Activated gamma-delta T cell treated with Interleukin-2 at 50 U/mL for 16 hours (primary cell): ENCODE data around the gene FIS1.
"Not testable (repeated sequence)": the region's sequence is repeated elsewhere in the genome, so short reads cannot be mapped to it uniquely, and the experiment has no call there.

ENCODE experiments used
- DNase-seq: peaks from one replicate; pipeline ENCODE4 v3.0.0-alpha.2; 2020

The FIS1 gene

DNA sequence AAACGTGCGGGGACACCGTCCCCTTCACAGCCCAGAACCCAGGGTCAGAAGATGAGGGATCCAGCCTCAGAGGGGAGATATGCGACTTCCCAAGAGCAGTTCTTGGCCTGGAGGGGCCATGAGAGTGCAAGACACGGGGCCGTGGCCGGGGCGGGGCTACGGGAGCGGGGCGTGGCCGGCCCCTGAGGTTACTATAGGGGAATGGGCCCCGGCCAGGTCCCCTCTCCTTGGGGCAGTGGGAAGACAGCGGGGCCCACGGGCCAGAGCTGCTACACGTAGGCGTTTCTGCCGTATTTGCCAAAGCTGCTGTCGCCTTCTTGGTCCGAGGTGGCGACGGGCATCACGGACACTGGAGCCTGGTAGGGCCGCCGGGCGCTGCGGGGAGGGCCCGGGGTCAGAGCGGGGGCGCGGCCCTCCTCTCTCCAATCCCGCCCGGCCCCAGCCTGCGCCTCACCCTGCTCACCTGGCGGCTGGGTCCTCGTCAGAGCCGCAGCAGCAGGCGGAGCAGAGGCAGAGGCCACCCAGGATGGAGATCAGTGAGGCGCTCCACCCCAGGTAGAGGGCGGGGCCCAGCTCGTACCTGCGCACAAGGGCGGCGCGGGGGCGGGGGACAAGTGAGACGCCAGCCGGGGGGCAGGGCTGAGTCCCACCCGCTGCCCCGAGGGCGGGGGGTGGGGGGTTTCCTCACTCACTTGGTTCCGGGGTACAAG lies 12.6 kb downstream of the FIS1 start:
- no peak for DNase-seq

DNA sequence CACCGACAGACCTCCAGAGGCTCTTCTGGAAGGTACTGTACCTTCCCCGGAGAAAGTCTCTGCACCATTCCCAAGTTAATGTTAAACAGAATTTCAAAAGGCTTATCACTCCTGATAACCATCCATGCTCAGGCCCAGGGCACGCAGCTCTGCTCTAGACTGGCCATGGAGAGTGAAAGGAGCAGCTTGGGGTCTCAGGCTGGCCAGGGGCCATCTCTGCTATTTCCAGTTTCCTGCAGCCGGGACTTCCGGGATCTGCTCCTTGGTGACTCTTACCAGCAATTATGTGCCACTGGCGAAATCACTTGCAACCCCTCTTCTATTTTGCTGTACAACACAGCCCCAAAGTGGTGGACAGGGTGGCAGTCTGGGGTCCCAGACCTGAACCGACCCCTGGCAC lies 13.2 kb downstream of the FIS1 start:
- DNase-seq: no peak

DNA sequence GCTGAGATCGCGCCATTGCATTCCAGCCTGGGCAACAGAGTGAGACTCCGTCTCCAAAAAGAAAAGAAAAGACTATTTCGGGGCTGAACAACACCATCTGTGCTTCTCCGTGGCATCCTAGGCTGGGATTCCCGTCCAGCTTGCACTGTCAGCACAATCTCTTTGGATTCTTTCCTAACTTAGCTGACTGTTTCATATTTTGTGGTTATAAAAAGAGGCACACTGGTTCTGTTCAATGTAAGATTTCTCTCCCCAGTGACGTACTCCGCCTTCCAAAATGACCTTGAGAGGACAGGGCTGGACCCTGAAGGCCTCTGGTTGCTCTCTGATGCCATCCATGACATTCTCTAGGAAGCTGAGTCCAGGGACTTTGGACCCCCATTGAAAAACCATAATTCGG lies 18.2 kb downstream of the FIS1 start:
- DNase-seq: no peak

DNA sequence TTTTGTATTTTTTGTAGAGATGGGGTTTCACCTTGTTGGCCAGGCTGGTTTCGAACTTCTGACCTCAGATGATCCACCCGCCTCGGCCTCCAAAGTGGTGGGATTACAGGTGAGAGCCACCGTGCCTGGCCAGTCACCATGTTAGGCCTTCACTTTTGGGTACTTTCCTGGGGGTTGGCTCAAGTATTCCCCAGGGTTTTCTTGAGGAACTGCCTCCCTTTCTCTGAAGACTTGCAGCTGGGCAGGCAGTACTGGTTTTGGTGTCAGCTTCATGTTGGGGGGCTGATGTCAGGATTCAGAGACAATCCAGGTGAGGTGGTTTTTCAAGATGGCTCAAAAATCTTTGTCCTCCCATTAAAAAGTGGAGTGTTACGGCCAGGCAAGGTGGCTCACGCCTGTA lies 19.2 kb downstream of the FIS1 start:
- DNase-seq: no peak

DNA sequence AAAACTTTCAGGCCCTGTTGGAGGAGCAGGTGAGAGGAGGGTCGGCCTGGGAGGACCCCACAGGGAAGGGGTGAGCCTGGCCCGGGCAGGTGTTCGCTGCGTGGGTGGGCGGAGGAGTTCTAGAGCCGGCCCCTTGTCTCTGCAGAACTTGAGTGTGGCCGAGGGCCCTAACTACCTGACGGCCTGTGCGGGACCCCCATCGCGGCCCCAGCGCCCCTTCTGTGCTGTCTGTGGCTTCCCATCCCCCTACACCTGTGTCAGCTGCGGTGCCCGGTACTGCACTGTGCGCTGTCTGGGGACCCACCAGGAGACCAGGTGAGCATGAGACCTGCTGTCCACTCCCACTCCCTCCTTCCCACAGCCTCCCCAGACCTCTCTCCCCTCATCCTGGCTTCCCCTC lies 21.4 kb downstream of the FIS1 start:
- DNase-seq: no peak

DNA sequence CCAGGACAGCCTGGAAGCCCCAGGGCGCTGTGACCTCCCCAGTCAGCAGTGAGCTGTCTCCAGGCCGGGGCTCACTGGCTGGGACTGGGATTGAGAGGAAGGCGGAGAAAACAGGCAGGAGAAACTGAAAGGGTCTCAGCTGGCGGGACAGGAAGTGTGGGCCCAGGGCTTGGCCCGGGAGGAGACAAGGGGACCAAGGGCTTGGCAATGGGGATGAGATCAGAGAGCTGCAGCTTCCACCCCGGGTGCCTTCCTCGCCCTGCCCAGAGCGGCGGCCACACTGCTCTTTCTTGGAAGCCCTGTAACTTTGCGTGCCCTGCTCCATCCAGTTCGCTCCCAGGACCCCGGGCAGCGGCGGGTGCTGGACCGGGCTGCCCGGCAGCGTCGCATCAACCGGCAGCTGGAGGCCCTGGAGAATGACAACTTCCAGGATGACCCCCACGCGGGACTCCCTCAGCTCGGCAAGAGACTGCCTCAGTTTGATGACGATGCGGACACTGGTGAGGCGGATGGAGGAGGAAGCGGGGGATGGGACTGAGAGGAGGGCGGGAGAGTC lies 22.5 kb downstream of the FIS1 start:
- DNase-seq: no peak

DNA sequence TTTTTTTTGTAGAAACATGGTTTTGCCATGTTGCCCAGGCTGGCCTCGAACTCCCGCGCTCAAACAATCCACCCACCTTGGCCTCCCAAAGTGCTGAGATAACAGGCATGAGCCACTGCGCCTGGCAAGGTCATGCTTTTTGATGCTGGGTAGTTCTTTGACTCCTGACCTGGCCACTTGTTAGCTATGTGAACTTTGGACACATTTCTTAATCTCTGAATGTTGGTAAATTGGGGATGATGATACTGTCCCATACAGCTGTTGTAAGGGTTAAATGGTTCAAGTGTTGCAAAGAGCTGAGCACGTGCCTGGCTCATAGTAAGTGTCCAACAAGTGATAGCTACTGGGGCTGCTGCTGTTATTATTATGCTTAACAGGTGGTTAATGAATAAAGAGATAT lies 24.6 kb downstream of the FIS1 start:
- DNase-seq: no peak

DNA sequence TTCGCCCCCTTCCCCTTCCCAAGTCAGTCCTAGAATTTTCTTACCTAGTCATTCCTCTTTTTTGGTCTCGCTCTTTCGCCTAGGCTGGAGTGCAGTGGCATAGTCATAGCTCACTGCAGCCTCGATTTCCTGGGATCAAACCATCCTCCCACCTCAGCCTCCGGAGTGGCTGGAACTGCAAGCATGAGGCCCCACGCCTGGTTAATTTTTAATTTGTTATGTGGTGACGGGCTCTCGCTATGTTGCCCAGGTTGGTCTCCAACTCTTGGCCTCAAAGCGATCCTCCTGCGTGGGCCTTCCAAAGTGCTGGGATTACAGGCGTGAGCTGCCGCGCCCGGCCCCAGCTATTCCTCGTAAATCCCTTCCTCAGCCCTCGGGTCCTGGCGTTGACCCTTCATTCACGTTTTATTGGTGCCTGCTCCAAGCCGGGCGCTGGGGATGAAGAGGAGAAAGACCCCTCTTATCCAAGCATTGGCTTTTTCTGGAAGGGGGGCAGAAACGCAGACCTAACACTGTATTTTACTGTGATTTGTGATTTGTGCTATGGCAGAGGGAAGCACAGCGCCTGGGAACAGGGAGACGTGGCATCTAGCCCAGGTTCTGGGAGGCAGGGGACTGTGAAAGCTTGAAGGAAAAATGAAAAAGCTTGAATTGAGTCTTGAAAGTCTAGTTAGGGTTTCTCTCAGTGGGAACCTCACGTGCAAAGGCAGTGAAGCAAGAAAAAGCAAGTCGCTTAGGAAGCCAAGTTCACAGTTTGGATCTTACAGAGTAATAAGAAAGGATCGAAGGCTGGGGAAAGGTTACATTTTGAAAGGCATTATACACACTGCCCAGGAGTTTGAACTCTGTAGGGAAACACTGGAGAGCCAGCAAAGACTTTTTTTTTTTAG lies 26.4 kb downstream of the FIS1 start:
- DNase-seq: no peak

DNA sequence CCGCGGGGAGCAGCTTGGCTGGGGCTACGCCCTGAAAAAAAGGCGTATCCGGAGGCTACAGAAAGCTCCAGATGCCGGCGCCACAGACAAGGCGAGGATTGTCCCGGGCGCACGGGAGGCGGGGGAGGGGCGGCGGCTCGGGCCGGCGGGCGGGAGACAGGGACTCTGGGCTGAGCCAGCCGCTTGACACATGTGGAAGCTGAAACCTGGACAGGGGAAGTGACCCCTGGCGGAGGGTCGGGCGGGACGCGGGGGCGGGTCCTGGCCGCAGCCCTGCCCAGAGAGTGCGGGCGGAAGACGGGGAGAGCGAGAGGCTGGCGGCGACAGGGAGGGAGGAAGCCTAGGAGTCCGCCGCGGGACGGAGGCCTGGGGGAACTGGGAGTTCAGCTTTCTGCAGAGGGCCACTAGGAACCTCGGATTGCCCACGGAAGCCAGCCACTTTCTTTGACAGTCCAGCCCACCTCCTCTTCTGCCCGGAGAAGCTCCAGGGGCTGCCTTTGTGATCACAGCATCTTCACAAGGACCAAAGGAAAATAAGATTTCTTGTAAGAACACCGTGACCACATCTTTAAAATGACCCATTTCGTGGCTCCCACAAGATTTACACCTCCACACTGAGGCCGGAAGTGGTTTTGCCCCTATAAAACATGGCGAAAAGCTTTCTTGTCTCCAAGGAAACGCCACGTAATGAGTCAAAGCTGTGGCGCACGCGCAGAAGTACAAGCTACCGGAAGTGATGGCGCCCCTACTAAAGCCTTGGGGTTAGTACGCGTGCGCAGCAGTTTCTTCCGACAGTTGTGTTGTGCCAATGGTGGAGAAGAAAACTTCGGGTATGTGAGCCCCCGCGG lies 27.3 kb downstream of the FIS1 start, which contains the start of the genes PLOD3 and ZNHIT1:
Gene PLOD3, minus strand, starts transcription at position 194 of the 848 bp plus-strand sequence. CDS start 307 bp downstream, outside the sequence.
Gene ZNHIT1, plus strand, starts transcription at position 778 of the 848 bp plus-strand sequence. Its CDS starts 31 bp downstream, at position 809.
- peak; percentile 96 for DNase-seq

DNA sequence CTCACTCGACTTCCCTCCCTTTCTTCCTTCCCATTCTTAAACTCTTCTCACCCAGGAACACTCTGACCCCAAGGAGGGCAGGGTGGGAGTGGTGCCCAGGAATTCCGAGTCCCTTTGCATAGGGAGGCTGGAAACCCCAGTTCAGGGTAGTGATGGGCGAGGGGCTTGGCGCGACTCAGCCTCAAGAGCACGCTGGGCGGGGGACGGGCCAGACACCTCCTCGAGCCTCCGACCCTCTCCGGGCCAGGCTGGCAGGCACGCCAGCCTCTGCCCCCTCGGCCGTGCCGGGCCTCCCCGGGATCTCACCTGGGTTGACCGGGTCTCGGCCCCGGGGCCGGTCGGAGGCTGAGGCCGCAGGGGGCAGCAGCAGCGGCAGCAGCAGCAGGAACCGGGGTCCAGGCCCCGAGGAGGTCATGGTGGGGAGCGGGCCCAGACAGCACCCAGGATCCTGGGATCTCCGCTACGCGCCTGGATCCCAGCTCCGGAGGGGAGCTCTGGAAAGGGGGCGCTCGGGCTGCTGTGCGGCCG lies 28.0 kb downstream of the FIS1 start:
- DNase-seq: no peak

DNA sequence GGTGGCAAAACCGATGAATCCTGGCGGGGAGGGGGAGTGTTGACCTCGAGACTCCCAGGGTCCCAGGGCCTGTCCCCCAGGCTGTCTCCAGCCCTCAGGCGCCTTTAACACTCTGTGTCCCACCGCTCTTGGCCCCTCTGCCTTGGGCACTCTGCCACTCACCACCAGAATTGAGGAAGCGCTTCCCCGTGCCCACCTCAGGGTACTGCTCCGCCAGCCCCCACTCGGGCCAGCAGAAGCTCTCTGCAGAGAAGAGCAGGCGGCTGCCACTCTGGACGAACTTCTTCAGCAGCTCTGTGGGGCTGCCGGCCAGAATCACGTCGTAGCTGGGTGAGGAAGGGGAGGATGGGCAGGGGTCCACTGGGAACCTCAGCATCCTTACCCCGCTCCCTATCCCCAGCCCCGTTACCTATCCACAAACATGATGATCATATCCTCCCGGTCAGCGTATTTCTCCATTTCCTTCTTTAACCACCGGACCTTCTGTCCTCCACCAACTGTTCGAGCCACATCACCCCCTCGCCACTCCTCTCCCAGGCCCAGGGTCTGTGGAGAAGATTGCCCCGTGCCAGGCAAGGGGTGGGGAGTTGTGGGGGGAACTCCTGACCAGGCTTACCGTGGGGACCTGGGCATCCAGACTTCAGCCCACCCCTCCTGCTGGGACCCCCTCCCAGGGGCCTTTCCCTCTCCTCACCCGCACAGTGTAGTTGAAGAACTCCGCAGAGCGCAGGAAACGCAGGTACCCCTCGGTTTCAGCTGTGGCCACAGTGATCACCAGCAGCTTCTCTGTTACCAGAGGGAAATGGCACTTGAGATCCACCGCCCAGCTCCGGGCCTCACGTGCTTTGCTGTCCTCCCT lies 28.7 kb downstream of the FIS1 start:
- DNase-seq: no peak

DNA sequence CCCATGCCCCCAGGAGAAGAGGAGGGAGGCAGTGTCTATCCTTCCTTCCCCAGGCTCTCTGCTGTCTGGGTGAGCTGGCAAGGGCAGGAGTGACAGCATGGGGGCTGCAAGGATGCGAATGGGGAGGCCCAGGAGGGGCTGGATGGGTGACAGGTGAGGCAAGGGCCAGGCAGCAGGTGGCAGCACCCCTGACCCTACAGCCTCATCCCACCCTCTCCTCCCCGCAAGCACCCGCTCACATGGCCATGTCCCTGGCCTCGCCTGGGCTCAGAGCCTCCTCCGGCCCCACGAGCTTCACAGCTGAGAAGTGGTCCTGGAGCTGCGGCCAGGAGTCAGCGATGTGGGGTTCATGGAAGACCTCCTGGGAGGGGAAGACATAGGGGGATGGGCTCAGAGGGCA lies 32.9 kb downstream of the FIS1 start:
- DNase-seq: no peak

DNA sequence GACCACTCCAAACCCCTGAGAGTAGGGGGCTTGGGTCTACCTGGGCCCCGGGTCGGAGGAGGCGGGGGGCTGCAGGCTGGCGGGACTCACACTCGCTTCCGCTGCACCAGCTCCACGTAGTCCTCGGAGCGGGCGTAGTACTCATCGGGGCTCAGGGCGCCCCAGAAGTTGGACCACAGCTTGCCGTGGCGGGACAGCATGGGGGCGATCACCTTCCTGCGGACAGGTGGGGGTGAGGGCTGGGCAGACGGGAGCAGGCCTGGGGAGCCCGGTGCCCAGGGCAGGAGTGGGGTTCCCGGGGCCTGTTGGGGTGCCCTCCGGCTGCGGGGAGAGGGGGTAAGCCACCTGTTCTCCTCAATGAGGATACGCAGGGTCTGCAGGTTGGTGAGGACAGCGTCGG lies 33.4 kb downstream of the FIS1 start:
- no peak for DNase-seq

DNA sequence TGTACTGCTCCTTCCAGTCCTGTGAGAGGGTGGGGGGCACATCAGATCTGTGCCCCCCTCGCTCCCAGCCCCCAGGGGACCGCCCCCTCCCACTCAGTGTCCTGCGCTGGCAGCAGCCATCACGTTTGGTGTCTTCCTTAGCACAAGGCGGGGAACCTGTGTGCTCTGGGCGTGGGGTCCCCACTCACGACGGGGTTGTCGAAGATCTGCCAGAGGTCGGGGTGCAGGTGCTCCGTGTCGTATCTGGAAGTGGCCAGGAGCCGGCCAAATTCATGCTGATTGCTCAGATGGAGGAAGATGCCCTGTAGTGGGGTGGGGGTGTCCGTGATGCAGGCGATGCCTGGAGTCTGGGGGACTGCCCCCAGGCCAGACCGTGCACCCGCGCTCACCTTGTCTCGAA lies 34.7 kb downstream of the FIS1 start:
- DNase-seq: no peak

DNA sequence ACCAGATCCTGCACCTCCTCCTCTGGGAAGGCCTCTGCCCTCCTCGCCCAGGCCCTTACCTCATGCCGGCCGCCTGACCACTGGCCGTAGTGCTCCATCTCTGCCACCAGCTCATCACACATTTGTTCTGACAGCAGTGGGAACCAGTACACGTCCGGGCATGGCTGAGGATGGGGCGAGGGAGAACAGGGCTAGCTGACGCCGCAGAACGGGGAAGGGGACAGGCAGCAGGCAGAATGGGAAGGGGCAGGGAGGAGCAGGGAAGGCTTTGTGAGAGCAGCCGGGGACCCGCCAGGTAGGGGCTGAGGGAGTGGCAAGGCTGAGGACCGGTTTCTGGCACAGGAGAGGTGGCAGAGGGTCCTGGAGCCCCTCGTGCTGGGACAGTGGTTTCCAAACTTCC lies 36.1 kb downstream of the FIS1 start:
- no peak for DNase-seq

DNA sequence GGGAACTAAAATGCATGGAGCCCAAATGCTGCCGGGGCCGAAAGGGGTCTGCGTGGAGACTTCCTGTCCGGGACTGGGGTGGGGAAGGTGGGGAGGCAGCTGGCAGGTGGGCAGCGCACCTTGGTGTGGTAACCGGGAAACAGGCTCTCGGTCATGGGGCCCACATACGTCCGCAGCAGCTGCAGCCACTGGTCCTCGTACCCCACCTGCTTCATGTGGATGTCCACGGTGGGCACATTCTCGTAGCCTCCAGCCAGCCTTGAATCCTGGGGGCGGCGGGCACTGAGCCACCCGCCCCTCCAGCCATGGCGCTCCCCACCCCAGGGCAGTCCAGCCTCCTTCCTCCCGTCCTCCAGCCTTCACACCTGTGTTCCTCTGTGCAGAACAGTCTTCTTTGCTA lies 37.4 kb downstream of the FIS1 start:
- no peak for DNase-seq

DNA sequence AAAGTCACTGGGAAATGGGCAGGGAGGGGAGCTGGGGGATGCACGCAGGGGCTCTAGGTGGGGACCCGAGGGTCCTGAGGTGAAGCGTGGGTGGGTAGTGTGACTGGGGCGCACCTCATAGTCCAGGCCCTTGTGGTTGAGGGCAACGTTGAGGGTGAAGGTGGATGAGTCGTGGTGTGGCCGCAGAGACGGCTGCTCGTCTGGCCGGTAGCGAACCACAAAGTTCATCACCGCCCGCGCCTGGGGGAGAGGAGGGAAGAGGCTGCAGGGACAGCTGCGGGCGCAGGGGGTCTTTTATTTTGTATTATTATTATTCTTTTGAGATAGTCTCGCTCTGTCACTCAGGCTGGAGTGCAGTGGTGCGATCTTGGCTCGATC lies 38.2 kb downstream of the FIS1 start:
- DNase-seq: no peak

DNA sequence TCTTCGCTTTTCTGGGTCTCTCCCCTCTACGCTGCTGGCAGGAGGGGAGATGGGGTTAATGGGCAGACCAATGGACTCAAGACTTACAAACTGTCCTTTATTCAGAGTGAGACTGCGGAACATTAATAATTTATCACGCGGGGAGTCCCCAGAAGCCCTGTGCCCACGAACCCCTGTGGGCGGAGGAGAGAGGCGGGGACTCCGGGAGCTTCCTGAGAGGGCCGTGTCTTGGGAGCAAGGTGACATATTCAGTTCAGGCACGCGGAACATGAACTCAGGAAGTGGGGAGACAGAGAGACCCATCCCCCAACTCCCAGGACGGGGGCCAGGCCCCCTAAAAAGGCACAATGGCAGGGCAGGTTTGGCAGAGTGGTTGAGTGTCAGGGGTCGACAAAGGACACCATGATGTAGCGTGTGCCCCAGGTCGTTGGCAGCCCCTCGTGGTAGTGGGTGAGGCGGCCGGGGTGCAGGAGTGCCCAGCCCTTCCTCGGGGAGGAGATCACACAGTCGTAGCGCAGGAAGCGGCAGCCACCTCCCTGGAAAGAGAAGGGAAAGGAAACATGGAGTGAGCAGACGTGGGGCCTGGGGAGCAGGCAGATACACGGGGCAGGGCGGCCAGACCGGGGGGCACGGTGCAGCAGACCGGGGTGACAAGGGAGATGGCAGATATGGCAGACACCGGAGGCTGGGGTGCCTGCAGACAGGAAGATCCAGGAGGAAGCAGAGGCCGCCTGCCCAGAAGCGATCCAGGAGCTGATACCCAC lies 38.8 kb downstream of the FIS1 start:
- no peak for DNase-seq

DNA sequence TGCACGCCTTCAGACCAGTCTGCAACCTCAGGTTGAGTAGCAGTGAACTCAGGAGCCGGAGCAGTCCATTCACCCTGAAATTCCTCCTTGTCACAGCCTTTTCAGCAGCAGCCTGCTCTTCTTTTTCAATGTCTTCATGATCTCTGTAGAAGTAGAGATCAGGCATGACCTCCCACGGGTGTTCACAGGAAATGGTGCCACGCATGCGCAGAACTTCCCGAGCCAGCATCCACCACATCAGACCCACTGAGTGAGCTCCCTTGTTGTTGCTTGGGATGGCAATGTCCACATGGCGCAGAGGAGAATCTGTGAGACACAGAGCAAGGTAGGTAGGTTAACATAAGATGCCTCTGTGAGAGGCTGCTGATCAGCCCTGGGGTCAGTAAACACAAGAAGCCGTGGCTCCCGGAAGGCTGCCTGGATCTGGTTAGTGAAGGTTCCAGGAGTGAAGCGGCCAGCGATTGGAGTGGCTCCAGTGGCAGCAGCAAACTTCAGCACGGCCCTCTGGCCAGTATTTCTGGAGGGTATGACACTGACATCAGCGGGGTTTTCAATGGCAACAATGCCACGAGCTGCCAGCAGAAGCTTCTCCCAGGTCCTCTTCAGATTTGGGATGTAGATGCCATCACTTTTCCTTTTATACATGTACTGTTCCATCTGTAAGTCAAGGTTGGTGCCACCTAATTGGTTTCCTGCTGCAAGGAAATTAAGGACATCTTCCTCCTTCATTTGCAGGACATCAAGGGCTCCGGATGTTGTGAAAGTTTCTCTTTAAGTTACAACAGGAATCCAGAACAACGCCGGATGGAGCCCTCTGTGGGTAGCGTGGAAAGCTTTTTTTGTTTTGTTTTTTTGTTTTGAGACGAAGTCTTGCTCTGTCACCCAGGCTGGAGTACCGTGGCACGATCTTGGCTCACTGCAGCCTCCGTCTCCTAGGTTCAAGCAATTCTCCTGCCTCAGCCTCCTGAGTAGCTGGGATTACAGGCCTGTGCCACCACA lies 40.8 kb downstream of the FIS1 start:
- DNase-seq: not testable (repeated sequence)

DNA sequence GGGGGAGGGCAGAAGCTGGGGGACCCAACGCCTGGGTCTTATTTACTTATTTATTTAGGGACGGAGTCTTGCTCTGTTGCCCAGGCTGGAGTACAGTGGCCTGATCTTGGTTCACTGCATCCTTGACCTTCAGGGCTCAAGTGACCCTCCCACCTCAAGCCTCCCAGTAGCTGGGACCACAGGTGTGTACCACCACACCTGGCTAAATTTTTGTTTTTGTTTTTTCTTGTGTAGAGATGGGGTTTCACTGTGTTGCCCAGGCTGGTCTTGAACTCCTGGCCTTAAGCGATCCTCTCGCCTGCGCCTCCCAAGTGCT lies 42.3 kb downstream of the FIS1 start:
- DNase-seq: no peak
